ENCODE results near the gene C10orf90.

C10orf90 gene

DNA sequence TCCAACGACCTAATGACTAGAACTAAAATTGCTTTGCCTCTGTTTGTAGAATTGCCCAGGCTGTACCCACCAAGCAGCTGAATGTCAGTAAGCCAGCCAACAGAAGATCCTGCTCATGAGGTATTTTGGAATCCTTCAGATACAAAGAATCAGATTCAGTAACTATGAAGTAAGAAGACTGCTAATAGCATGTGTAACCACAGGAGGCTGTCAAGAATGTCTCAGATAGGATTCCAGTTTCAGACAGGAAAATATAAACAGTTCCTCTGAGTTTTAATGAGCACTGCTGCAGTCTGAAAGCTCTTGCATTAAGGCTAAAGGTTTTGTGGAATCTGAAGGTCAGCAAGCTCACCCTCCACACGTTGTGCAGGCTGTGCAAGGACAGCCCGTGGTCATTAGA is 169.6 kb downstream of the C10orf90 start:
- DNase-seq: no peak

DNA sequence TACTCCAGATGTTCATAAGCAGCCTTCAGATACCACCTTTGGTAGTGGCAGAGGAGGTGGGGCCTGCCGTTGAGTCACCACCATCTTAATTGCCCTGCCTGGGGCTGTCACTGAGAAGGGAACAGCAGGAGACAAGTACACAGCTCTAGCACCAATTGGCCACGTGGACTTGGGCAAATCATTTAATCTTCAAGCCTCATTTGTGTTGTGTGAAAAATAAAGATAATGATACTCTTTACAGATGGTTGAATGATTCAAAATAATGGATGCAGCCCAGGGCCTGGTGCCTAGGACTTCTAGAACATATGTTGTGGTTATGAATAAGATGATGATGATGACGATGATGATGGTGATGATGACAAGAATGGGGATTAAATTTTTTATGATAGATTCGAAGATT is 170.3 kb downstream of the C10orf90 start:
- no peak for DNase-seq

DNA sequence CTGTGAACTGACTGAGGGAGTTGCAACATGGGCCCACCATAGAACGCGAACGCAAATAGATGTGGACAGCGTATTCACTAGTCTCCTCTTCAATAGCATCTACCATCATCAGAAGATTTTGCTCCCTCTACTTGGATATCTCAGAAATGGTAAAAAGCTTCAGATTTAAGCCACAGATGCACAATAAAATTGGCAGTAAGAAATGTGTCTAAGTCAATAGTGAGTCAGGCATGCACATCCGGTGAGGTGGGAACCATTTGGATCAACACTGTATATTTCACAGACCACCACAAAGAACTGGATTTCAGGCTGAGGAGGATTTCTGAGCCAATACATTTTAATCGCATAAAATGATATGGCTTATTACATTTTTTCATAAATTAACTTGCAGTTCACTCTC is 170.7 kb downstream of the C10orf90 start:
- no peak for DNase-seq

DNA sequence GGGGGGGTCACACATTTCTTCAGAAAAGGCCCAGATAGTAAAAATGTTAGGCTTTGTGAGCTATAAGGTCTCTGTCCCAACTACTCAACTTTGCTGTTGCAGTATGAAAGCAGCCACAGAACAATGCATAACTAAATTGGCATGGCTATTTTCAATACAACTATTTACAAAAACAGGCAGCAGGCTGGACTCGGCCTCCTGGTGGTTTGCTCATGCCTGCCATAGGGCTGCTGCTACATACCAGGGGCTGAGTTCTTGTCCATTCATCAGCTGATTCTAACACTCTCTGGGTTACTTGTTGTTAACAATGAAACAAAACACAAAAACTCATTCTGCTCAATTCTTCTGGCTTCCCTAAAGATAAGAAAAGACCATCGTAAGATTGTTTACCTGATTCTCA is 172.8 kb downstream of the C10orf90 start:
- DNase-seq: no peak

DNA sequence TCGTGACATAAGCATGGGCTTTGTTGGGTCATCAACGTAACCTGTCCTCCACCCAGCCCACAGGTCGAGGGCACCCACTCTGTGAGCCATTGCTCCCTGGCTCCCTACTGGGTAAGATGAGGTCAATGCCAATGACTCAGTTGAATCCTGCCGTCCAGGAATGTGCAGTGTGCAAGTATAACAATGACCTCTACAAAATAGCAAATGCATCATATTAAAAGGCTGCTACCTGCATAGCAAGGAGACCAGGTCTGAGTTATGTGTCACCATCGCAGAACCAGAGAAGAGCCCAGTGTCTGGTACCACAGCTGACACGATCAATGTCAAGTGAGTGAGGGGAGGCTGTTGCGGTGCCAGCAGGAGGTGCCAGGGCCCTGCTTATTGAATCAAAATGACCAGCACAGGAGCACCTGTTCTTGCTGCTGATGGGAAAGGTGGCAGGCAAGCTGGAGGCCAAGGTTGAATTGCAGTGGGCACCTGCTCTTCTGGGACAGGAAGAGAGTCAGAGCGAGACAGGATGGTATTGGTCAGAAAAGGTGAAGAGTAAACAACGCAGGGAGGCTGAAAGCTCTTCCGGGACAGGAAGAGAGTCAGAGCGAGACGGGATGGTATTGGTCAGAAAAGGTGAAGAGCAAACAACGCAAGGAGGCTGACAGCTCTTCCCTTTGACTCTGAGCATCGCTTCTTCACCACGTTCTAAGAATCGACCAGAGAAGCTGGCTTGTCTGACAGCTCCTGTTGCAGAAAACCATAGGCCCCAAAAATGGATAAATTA is 173.5 kb downstream of the C10orf90 start:
- DNase-seq: no peak

DNA sequence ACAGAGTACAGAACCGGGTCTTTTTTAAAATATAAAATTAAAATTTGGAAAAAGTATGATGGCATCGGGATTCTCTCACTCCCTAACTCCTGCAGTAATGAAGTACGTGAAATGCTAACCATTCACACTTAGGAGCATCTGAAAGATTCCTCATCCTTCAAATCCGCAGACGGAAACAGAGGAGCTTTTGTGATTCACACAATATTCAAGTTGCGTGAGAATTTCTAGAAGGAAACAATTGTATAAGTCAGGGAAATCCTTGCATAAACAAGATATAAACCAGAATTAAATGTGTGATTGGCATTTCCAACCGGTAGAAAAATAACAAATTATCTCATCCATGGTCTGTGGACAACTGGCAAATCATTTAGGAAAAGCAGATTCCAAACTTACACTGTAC is 179.0 kb downstream of the C10orf90 start:
- no peak for DNase-seq

DNA sequence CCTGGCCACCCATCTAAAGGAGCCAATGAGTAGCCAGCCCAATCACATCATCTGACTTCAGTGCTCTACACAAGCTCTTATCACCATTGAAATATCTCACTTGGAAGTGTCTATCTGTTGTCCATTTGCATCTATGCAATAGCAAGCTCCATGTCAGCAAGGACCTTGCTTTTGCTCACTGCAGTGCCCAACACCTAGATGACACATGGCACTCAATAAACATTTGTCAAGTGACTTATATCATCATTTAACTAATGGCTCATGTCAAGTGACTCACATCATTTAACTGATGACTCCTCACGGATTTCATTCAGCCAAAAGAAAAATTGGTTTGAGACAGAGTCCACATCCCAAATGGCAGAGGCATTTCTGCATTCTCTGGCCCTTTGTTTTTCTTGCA is 189.3 kb downstream of the C10orf90 start:
- DNase-seq: no peak

DNA sequence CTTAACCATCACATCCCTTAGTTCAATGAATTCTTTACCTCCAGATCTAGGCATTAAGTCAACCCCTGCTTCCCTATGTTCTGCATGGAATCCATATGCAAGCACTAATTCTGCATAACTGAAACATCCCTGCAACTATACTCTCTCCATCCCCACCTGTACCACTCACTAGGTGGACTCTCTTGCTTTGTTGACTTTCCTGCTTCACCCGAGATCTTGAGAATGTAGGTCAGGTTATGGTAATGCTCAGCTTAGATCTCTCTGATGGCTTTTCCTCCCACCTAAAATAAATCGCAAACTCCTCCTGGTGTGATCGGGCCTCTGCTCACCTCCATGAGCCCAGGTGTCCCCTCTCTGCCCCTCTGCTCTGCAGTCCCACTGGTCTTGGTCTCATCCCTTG is 189.8 kb downstream of the C10orf90 start:
- DNase-seq: no peak

DNA sequence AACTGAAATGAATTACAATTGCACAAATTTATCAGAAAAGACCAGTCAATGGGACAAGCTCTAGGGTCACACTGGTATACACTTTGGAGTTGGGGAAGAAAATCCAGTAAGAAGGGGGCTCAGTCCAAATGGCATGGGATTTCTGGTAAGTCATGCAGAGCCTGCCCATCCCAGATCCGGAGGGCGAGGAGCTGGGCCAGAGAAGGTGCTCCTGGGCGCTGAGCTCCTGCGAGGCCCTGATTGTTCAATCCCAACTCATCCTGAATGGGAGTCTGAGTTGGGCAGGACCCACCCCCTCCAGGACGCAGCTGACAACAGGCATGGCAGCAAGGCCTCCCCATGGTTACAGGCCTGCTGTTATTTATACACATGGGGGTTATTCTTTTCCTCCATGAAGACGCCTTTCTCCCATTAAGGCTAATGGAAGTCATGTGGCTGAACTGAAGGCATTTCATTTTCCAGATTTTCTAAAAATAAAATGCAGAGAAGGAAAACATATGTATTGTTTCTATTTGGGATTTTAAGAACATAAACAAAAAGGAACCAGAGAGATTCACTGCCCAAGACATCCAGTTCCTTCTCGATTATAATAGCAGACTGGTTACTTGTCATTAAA is 191.1 kb downstream of the C10orf90 start:
- no peak for DNase-seq

DNA sequence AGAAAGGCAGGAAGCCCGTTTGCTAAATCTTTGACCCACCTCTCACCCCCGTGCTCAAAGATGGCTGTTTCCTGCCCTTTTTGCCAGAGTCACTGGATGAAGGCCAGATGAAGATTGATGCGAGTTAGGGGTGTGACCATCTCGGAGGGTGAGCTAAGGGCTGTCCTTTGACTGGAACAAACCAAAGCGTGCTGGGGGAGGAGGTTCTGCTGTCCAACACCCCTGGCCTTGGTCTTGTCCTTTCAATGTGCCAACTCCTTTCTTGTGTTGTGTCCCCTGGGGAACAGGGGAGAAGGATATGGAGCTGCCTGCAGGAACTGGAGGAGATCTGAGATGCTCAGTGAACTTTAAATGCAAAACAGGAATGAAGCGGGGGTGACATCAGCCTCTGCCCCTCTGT is 191.9 kb downstream of the C10orf90 start:
- no peak for DNase-seq

DNA sequence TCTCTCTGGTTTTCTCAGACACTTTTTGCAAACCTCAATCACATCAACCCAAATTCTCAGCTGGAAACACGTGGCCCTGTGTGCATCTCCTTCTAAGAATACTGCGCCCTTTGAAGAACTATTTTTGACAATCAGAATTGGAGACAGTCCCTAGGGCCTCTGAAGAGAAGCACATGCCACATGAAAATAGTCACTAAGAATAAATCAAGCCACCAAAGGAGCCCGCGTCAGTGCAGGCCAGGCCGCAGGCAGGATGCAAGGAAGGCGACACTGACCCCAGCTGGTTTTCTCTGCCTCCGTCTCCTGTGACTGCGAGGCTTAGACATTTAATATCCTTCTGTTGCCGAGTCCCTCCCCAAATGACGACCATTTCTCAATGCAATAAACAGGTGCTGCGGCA is 194.2 kb downstream of the C10orf90 start:
- no peak for DNase-seq

DNA sequence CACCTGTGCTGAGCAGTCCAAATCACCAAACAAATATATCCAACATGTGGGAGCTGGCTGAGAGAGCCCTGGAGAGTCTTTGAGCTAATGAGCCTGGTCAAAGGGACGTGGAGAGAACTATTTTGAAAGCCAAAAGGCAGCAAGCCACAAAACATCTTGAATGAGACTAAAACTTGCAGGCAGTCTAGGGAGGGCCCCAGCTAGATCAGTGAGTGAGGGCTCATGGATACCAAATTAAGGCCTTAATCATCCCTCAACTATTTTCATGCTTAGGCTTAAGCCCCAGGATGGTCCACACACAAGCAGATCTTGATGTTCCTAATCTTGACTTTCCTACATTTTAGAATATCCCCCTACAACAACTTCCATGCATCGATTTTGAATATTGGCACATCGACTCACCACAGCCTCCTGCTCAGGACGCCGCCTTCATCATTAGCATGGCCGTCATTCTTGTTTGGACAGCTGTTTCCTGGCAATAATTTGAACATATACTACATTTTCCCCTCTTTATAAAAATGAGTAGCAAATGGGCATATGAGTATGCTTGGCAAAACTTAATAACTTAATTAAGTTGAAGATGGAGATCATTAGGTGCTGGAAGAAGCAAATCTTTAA is 195.3 kb downstream of the C10orf90 start:
- no peak for DNase-seq

DNA sequence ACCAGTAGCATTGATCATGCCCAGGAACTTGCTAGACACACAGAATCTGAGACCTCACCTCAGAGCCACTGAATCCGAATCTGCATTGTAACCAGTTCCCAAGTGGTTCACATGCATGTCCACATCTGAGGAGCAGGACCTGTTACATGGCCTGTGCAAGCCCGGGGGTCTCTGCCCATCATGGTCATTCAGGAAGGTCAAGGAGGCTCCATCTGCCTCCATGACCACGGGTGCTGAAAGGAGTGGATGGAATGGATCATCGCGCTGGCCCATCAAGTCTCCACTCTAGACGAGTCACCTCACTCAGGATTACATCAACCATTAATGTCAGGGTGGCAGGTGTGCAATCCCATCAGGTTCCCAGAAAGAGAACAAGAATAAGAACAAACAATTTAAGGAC is 196.5 kb downstream of the C10orf90 start:
- no peak for DNase-seq

DNA sequence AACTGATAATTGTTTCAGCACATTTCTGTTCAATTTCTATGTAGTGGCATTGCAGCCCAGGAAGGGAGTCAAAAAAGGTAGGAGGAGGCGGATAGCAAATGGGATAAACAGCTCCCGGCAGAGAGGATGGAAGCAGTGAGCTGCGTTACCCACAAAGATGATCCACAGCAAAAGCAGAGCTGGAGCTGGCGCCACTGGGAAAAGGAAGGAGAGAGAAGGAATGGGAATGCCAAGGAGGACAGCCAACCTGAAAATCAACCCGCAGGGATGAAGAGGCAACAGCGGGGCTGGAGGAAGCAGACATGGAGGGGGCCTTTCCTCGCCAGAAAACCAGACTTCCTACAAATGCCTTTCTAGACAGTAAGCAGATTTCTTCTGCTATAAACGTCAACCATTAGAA is 199.5 kb downstream of the C10orf90 start:
- no peak for DNase-seq

DNA sequence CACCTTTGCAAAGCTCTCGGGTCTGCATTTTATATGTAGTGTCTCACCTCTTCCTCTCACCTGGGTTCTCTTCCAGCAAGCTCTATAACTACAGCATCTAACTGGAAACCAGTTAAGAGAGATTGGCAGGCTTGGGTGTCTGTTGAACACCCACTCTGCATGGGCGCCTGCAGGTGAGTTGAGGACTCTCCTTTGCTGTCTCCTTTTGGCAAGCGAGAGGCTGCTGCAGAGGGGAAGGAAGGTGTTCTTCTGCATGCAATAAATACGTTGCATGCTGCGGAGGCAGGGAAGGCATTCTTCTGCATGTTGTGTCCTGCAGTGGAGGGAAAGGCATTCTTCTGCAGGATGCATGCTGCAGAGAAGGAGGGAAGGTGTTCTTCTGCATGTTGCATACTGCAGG is 200.8 kb downstream of the C10orf90 start:
- no peak for DNase-seq

DNA sequence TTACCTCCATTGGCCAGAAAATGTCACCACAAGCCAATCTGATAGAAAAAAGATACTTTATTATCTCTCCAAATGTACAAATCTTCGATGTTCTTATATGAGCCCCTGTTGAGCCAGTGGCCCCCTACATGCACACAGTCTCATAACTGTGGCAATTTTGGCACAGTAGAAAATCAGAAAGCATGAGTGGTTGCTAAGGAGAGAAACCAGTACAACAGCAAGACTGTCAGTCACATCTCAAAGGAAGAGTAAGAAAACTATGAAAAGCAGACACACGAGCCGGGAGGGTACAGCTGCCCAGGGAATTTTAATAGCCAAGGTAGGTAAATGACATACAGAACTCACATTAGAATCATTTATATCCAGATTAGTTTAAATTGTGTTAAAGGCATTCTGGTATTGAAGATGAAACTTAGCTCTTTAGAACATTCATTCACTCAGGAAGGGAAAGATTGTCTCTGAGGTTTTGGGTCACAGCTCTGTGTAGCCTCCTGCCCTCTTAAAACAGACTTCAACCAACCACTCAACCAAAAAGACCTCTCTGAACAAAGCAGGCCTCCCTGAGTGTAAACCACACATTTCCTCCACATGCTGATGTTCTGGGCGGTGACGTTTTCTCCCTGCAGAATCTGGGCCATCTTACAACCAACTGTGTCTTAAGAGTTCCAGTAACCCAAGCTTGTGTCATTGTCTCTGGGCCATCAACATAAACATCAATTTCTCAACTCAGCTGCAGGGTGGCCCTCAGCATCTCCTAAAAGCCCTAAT is 201.4 kb downstream of the C10orf90 start:
- DNase-seq: no peak

DNA sequence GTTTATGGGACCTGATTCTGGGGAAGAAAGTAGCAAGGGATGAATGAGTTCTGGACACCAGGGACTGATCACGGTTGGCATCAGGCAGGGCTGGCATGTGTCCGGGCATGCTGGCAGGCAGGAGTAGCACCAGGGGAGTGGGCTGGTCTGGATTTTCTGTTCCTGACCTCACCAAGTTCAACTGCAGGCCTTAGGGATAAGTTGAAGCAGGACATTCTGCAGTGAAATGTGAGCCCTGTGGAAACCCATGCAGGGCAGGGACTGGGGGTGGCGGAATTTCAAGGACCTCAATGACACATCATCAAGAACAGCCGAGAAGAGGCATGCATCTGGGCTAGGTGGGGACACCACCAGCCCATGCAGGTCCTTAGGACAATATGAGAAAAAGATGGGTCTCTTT is 202.0 kb downstream of the C10orf90 start:
- no peak for DNase-seq

DNA sequence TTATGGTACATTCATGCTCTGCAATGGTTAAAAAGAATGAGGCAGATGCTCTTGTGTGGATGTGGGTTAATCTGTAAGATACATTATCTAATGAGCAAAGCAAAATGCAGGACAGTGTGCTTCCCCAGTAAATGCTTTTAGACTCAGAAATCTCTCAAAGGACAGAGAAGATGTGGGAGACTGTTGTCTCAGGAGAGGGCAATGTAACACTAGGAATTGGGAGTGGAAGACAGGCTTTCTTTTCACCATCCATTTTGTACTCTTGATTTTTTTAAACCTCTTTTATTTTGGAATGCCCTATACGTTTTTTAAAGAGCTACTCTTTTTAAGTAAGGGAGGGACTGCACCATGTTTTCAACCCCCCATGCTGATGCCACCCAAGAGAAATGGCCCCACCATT is 204.7 kb downstream of the C10orf90 start:
- no peak for DNase-seq

DNA sequence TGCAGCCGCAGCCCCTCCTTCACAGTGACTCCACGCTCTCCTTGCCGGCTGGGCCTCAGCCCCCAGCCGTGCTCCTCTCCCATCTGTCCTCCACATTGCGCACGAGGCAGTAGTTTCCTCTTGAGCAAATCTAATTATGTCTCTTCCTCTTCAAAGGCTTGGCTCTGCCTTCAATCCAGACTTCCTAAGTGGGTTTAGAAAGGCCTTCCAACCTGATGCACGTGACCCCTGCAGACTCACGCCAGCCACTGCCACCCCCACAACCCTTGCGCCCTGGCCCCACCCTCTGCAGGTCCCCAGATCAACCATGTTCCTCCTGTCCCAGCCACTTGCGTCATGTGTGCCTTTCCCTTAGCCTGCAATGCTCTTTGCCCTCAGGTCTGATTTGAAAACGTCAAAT is 207.2 kb downstream of the C10orf90 start:
- DNase-seq: no peak

DNA sequence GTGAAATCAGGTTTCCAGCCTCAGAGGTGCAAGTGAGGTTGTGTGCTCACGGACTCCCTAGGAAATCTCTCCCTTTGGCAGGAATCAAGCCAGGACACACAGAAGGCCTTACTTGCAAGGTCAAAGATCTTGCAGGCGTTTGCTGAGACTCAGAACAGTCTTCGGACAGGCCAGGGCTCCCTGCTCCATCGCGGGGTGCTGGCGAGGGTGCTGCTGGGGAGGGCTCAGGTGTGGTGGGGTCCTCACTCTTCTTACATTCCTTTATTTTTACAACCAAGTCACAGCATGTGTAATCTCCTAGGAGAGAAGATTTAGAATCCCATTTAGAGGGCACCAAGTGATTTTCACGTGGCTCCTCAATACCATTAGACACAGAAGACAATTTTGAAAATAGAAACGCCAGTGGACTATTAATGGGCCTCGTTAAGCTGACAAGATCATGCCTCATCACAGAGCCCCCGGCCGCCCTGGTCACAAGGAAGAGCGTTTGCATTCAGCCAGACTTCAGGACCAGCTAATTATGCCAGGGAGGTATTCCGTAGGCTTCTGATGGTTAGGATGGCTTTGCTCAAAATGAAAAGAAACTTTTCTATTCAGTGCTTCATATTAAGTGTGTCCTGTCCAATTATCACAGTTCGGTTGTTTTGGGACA is 209.1 kb downstream of the C10orf90 start:
- no peak for DNase-seq

DNA sequence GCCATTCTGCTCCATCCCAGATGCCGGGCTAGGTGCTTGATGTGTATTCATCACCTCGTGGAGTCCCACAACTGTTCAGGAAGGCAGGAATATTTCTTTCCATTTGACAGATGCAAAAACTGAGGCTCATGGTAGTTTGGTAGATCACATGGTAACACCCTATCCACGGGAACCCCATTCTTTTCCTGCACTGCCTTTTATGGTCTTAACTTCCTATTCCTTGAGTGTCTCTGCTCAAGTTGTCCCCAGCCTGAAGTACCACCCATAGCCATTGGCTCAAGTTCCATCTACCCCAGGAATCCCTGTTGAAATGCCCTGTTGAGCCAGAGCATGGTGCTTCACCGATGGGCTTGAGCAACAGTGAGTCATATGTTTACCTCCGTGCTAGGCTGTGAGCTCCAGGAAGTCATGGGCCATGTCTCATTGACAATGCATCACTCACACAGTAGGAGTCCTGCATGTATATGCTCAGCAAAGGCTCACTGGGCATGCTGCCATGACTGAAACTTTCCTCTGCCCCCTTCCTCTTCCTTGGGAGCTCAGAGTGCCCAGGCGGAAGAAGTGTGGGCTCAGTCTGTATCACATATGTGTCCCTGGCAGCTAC is 210.5 kb downstream of the C10orf90 start:
- no peak for DNase-seq

DNA sequence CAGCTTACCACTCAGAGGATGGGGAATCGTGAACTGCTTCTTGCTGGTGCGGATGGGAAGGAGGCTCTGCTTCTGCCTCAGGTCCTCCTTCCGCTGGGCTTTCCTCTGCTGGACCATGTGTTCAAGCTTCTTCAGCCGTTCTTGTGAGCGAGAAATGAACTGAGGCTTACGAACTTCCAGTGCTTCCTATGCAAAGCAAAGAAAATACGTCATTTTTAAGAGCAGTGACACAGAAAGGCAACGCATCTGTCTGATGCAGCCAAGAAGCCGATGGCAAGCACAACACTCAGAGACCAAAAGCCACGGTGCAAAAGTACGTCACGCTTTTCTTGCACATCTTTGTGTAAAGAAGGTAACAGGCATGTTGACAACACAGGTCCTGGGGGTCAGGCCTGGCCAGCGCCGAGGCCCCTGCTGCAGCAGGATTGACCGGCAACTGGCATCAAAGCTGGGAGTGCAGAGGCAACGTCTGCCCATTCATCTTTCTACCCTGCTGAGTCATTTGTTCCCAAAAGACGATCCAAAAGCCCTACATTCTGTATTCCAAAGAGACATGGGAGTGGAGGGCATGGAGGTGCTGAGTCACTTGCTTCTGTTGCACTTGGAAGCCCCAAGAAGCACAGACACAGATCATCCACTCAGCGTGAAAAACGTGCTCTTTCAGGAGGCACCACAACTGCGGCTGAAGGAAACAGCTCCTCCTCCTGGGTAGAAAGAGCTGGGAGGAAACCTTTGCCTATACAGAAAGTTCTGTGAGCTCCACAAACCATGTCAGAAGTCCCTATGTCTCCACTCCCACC is 211.3 kb downstream of the C10orf90 start:
- DNase-seq: no peak
